G401 (cell line): ENCODE data around the gene OSBPL1A. TPM values are rescaled to one million over a fixed set of nuclear protein-coding genes. Genes with fewer than 3 reads are reported as not detected.
"Not testable (repeated sequence)": the region's sequence is repeated elsewhere in the genome, so short reads cannot be mapped to it uniquely, and the experiment has no call there.

Experiments
- DNase-seq: peaks from one replicate; pipeline ENCODE4 v3.0.0-alpha.2; 2015; ENCODE audit warnings: low spot score
- in situ Hi-C: cut with HindIII; loops from 2 replicates; pipeline ENCODE4 v1.10.0; 2016; ENCODE audit warnings: low sequenced_read_pairs, mixed read lengths
- total RNA-seq: library from RNA; depleted of rRNA; stranded (reverse); fragments of >200 nt; shearing (Covaris generic); gene quantifications from 2 replicates; pipeline ENCODE4 v1.2.3, GENCODE V29; 2014

Gene OSBPL1A
- total RNA-seq, 1 experiment from 2014 or later: 75.8 TPM

DNA sequence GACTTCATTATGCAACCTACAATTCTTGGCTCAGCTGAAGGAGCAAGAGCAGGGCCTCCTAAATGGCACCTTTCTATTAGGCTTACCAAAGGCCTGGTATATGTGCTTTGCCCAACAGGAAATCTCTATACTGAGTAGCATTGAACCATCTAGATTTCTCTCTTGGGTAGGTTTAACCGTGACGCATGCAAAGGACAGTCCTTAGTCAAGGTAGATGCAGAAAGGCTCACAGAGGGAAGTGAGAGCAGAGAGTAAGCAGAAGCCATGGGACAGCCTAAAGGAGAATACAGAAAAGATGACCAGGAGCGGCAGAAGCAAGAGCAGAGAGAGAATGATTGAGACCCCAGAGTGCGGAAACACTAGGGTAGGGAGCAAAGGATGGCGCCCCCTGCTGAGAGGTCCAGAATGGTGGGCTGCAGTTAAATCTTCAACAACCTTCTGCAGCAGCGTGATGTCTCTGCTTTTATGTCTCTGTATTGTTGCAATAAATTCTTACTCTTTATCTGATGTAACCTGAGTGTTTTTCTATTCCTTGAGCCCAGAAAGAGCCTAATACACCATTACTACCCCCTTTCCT lies 4.7 kb upstream of the OSBPL1A start:
- in situ Hi-C loops: no loop called here
- no peak for DNase-seq

DNA sequence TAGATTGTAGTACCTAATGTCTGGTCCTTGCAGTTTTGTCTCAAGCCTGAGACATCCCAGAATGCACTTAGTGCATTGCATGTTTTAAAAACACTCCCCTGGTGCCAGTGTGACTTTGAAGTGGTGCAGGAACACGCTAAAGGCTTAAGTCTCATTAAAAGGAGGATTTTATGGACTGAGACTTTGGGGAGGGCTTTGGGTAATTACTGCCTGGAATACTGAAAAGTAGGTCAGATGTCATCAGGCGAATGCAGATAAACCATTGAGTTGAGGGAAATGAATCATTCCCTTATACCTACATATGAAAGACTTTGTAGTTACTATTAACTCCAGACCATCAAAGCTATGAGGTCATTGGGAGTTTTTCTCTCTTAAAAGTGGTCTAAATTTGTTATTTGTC lies 3.0 kb upstream of the OSBPL1A start:
- DNase-seq: no peak
- in situ Hi-C loops: no loop called here

- DNase-seq: no peak
These were observed 916 bp upstream of the OSBPL1A start for GRCh38 chr18:24398540-24398939.

GRCh38 chr18:24397131-24397693 lies 412 bp downstream of the OSBPL1A start:
- in situ Hi-C loops: no loop called here
- peak; percentile 57 for DNase-seq

More at GRCh38 chr18:24398540-24398939, 916 bp upstream of the OSBPL1A start:
- in situ Hi-C loops: no loop called here

DNA sequence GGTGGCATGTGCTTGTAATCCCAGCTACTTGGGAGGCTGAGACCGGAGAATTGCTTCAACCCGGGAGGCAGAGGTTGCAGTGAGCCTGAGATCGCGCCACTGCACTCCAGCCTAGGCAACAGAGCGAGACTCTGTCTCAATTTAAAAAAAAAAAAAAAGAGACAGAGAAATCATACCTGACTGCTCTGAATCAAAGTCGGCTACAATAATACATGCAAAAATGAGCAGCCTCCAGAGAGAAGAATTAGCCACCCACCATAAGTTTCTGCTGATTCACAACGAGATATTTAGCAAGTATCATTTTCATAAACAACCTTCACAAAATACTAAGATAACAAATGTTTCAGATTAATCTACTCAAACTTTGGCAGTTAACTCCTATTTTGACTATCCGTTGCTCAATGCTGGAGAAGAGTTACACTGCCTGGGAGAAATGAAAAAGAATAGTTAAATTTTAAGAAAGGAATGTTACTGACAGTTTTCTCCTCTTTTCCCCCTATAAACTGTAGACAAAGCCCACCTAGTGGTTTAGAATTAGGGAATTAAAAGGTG lies 1.5 kb downstream of the OSBPL1A start:
- no peak for DNase-seq
- in situ Hi-C loops: no loop called here

DNA sequence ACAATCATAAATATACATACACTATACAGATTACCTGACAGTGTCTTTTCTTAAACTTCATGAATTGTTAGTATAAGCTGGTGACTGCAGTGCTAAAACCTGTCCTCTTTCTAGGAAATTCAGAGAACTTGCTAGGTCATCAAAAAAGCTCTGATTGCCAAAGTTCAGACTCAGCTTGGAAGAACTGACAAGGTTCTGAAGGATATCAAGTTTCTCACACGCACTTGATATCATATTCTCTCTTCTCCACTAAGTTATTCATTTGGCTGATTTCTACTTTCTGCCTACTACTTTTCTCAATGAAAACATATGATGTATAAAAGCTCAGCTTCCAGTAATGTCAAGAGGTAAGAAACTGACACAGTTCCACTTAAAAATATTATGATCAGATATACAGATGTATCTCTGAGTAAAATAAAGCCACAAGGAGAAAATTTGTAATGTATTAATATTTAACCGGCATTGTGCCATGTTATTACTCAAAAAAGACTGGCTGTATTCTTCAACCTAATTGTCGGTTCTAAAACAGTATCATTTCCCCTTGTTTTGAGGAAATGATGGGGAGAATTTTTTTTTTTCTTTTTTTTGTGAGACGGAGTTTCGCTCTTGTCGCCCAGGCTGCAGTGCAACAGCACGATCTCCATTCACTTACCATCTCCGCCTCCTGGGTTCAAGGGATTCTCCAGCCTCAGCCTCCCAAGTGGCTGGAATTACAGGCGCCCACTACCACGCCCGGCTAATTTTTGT lies 2.4 kb downstream of the OSBPL1A start:
- no peak for DNase-seq
- in situ Hi-C loops: no loop called here

DNA sequence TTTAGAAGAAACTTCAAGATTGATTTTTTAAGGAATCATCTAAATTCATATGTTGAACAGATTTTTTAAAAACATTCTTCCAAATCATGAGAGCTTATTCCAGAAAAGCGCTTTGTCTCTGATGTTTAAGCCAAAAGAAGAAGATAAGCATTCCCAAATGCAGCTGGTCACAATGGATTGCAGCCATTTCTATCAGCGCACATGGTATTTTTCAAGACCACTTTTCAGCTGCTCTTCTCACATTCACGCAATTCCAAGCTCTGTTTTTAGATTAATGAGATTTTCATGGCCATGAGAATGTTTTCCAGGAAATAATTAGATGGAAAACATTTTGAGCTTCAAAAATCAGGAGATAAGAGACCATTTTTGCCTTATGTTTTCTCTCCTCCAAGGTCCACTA lies 8.7 kb downstream of the OSBPL1A start:
- in situ Hi-C loops: no loop called here
- DNase-seq: no peak

DNA sequence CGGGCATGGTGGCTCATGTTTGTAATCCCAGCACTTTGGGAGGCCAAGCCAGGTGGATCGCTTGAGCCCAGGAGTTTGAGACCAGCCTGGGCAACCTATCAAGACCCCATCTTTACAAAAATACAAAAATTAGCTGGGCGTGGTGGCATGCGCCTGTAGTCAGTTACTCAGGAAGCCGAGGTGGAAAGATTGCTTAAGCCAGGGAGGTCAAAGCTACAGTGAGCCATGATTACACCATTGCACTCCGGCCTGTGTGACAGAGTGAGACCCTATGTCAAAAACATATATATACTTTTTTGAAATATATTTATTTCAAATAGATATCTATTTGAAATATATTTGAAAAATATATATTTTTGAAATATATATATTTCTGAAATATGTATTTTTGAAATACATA lies 10.9 kb downstream of the OSBPL1A start:
- DNase-seq: no peak
- in situ Hi-C loops: no loop called here

DNA sequence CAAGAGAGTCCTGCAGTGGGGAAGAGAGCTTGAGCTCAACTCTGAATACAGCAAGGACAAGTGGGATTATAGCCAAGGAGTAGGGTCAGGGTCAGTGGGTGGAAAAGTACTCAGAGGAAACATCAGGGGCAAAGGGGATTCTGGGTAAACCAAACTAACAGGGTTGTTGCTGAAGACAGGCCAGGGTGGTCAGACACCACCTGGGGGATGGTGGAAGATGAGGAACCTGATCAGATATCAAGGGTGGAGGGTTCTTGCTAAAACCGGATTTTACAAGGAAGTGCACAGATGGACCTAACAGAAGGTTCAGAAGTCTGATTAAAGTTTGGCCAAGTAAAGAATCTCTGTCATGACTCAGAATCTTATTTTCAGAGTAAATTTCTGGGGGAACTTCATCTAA lies 16.5 kb downstream of the OSBPL1A start:
- no peak for DNase-seq
- in situ Hi-C loops: no loop called here

GRCh38 chr18:24380163-24380747 lies 17.4 kb downstream of the OSBPL1A start:
- in situ Hi-C loops: no loop called here
- DNase-seq: no peak

DNA sequence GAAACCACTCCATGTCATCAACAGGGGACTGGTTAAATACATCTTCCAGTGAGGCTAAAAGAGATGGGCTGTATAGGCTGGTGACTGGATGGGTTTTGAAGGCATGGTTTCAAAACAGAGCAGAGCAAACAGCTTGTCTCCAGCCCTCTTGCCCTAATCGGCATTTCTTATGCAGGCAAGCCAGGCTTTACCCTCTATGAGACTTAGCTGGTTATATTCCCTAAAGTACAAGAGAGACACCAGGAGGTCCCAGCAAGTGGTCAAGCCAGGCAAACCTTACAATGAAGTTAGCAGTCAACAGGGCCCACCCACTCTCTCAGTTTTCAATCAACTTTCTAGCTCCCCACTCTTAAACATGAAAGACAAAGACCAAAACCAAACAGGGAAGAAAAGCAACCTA lies 19.0 kb downstream of the OSBPL1A start:
- no peak for DNase-seq
- in situ Hi-C loops: no loop called here

DNA sequence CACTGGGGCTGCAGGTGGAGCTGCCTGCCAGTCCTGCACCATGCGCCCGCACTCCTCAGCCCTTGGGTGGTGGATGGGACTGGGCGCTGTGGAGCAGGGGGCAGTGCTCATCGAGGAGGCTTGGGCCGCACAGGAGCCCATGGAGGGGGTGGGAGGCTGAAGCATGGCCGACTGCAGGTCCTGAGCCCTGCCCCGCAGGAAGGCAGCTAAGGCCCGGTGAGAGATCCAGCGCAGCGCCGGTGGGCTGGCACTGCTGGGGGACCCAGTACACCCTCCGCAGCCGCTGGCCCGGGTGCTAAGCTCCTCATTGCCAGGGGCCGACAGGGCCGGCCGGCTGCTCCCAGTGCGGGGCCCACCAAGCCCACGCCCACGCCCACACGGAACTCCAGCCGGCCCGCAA lies 21.1 kb downstream of the OSBPL1A start:
- DNase-seq, in situ Hi-C loops: not testable (repeated sequence)

DNA sequence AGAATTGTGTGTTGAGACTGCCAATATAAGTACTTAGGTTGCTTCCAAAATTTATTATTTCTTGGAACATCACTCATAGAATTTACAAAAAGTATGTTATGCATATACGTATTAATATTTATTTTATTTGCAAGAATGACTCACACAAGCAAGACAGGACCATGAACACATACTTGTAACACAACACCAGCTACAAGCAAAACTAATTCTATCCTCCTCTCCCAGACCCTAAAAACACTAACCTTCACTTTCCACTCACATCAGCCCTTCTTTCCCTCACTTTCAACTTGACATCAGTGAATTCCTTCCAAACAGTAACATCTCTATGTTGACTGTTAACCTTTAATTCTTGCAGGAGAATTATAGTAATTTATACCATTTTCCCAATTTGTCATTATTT lies 24.3 kb downstream of the OSBPL1A start:
- in situ Hi-C loops: no loop called here
- no peak for DNase-seq

- no peak for DNase-seq
- in situ Hi-C loops: no loop called here
These were observed 25.2 kb downstream of the OSBPL1A start for GRCh38 chr18:24372279-24372872.

DNA sequence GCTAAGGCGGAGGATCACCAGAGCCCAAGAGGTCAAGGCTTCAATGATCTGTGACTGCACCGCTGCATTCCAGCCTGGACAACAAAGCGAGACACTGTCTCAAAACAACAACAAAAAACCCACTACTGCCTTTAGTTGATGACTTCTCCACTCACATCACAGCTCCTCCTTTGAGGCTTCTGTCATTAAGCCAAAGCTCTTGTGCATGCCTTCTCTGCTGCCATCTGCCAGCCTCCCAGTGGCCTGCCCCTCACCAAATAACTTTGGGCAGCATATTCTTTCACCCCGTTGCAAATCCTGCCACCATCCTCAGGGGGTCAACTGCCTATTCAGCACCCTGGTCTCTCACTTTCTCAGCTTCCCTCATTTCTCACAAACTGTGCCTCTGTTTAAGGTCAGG lies 27.5 kb downstream of the OSBPL1A start:
- in situ Hi-C loops: no loop called here
- DNase-seq: no peak

DNA sequence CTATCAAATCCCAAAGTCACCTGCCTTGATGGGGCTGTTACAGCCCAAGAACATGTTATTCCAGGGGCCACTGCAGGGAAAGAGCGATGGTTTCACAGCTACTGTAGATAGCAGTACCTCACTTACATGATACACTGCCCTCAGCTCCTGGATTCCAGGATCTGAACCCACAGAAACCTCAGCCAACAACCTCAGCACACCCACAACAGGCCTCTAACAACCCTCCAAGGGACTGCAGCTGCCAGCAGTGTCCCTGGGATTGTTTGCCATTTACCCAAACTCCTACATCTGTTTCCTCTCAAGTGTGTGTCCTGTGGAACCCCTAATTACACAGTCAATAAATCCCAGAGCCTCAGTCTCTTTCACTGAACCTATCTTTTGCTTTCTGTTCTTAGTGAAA lies 28.2 kb downstream of the OSBPL1A start:
- in situ Hi-C loops: no loop called here
- no peak for DNase-seq

GRCh38 chr18:24368749-24369148 lies 28.9 kb downstream of the OSBPL1A start:
- in situ Hi-C loops: no loop called here
- DNase-seq: no peak

DNA sequence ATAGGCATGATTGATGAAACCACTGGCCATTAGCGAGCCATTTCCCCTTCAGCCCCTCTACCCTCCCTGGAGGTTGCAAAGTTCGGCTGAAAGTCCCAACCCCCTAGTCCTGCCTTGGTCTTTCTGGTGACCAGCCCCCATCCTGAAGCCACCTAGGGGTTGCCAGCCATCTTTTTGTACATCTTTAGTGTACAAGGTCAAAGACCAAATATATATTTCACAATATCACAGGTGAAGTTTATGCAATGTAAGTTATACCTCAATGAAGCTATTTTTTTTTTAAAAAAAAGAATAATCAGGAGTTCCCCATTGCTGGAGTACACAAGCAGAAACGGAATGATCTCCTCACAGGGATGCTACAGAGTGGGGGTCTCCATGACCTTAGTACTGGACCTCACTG lies 31.3 kb downstream of the OSBPL1A start:
- in situ Hi-C loops: no loop called here
- no peak for DNase-seq

GRCh38 chr18:24364177-24364576 lies 33.4 kb downstream of the OSBPL1A start:
- in situ Hi-C loops: no loop called here
- DNase-seq: no peak

DNA sequence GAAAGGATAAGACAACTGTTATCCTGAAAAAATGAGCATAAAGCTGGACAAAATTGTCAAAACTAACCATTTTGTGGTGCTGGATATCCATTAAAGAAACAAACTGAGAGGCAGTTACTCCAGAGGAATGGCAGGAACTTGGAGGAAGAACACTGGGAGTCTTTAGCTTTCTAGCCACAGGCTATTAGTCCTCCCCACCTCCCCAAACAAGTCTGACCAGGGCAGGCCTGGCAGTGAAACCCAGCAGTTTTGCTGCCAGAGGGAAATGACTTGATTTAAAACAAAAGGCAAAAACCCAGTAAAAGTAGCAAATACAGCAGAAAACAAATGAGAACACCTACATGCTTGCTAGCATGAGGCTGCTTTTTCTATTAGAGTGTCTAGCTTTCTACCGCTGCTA lies 34.9 kb downstream of the OSBPL1A start:
- in situ Hi-C loops: no loop called here
- no peak for DNase-seq
